Measurements from ENCODE around the gene EIPR1. TPM values are rescaled to one million over a fixed set of nuclear protein-coding genes. Genes with fewer than 3 reads are reported as not detected.

EIPR1 gene
- total RNA-seq, 1 experiment from 2014 or later = 36.9 TPM

DNA sequence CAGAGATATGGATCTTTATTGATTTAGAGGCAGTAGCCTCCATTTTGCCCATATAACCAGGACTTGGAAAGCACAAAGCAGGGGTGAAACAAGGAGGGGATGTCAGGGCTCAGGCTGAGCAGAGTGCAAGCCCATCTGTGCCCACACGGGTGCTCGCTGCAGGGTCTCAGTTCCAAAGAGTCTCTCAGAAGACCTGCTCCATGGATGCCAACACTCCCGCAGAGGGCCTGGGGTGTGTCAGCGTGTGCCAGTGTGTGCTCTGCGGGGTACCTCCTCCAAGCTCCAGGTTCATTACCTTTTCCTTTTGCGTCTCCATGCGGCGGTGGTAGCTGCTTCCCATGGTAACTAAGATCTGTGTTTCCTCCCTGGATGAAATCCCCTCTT is 107.5 kb downstream of the EIPR1 start:
- H3K4me1 Mint-ChIP-seq (ENCODE audit: low read depth, unreplicated experiment) = no peaks in the 10 kb centered on the region
- no peak for DNase-seq
- no peaks in the 10 kb centered on the region for H3K36me3 Mint-ChIP-seq (ENCODE audit: insufficient read depth, unreplicated experiment)
- Histone ChIP-seq H3K9me3 (0 out of 2 replicates have a peak, but pooled peaks cover 4% of the 10 kb centered on the region), H3K36me3 (ENCODE audit: control insufficient read depth, insufficient read depth, low read length) (no peaks in the 10 kb centered on the region), H3K4me3 (ENCODE audit: low read depth, low read length) (no peak overlapping the region), H3K27me3 (replicated peaks; ENCODE audit: control insufficient read depth, insufficient read depth, low read length) (no peaks in the 10 kb centered on the region), H3K4me1 (no peaks in the 10 kb centered on the region)
- BruUV-seq (replicated peaks) = no TSS peak
- intact Hi-C loops (cut with micrococcal nuclease; ENCODE audit: unreplicated experiment) = no loop called here
- no peak overlapping the region for H3K4me3 Mint-ChIP-seq (ENCODE audit: unreplicated experiment)
- no peak overlapping the region for H3K27ac Mint-ChIP-seq (ENCODE audit: unreplicated experiment)
- POLR2A ChIA-PET = no interaction called here
- TF ChIP-seq, protein P1, sequence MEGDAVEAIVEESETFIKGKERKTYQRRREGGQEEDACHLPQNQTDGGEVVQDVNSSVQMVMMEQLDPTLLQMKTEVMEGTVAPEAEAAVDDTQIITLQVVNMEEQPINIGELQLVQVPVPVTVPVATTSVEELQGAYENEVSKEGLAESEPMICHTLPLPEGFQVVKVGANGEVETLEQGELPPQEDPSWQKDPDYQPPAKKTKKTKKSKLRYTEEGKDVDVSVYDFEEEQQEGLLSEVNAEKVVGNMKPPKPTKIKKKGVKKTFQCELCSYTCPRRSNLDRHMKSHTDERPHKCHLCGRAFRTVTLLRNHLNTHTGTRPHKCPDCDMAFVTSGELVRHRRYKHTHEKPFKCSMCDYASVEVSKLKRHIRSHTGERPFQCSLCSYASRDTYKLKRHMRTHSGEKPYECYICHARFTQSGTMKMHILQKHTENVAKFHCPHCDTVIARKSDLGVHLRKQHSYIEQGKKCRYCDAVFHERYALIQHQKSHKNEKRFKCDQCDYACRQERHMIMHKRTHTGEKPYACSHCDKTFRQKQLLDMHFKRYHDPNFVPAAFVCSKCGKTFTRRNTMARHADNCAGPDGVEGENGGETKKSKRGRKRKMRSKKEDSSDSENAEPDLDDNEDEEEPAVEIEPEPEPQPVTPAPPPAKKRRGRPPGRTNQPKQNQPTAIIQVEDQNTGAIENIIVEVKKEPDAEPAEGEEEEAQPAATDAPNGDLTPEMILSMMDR (IDR thresholded peaks at IDR 0.05; ENCODE audit: insufficient read depth in 1 of 2, low read depth in 1 of 2, low read length in 1 of 2, severe bottlenecking in 1 of 2, unreplicated experiment in 1 of 2) = no peak
- no peaks in the 10 kb centered on the region for H3K27me3 Mint-ChIP-seq (ENCODE audit: insufficient read depth, unreplicated experiment)
- H3K9me3 Mint-ChIP-seq (ENCODE audit: unreplicated experiment) = peaks cover 17% of the 10 kb centered on the region
- CTCF ChIA-PET = no interaction called here

- Mint-ChIP-seq H3K9me3 (ENCODE audit: unreplicated experiment) (peaks cover 11% of the 10 kb centered on the region), H3K4me3 (ENCODE audit: unreplicated experiment) (no peak overlapping the region), H3K27ac (ENCODE audit: unreplicated experiment) (no peak overlapping the region), H3K27me3 (ENCODE audit: insufficient read depth, unreplicated experiment) (no peaks in the 10 kb centered on the region), H3K4me1 (ENCODE audit: low read depth, unreplicated experiment) (no peaks in the 10 kb centered on the region), H3K36me3 (ENCODE audit: insufficient read depth, unreplicated experiment) (no peaks in the 10 kb centered on the region)
- TF ChIP-seq, protein P1 (IDR thresholded peaks at IDR 0.05; ENCODE audit: insufficient read depth in 1 of 2, low read depth in 1 of 2, low read length in 1 of 2, severe bottlenecking in 1 of 2, unreplicated experiment in 1 of 2) = no peak
- POLR2A ChIA-PET = no interaction called here
- no peaks in the 10 kb centered on the region for H3K27me3 ChIP-seq (replicated peaks; ENCODE audit: control insufficient read depth, insufficient read depth, low read length)
- no peaks in the 10 kb centered on the region for H3K9me3 ChIP-seq
- intact Hi-C loops (cut with micrococcal nuclease; ENCODE audit: unreplicated experiment) = no loop called here
- BruUV-seq (replicated peaks) = no TSS peak
- no peaks in the 10 kb centered on the region for H3K36me3 ChIP-seq (ENCODE audit: control insufficient read depth, insufficient read depth, low read length)
- DNase-seq = no peak
- no peak overlapping the region for H3K4me3 ChIP-seq (ENCODE audit: low read depth, low read length)
- H3K4me1 ChIP-seq = no peaks in the 10 kb centered on the region
- CTCF ChIA-PET = no interaction called here
Measured at GRCh38 chr2:3269425-3270094, 108.1 kb downstream of the EIPR1 start.

- CTCF ChIA-PET = no interaction called here
- intact Hi-C loops (cut with micrococcal nuclease; ENCODE audit: unreplicated experiment) = no loop called here
- H3K4me1 ChIP-seq = no peaks in the 10 kb centered on the region
- POLR2A ChIA-PET = no interaction called here
- H3K9me3 Mint-ChIP-seq (ENCODE audit: unreplicated experiment) = peaks cover 3% of the 10 kb centered on the region
- no peak for DNase-seq
- H3K27me3 Mint-ChIP-seq (ENCODE audit: insufficient read depth, unreplicated experiment) = no peaks in the 10 kb centered on the region
- BruUV-seq (replicated peaks) = no TSS peak
- no peaks in the 10 kb centered on the region for H3K4me1 Mint-ChIP-seq (ENCODE audit: low read depth, unreplicated experiment)
- H3K27me3 ChIP-seq (replicated peaks; ENCODE audit: control insufficient read depth, insufficient read depth, low read length) = no peaks in the 10 kb centered on the region
- H3K36me3 Mint-ChIP-seq (ENCODE audit: insufficient read depth, unreplicated experiment) = no peaks in the 10 kb centered on the region
- no peak overlapping the region for H3K4me3 Mint-ChIP-seq (ENCODE audit: unreplicated experiment)
- no peak overlapping the region for H3K27ac Mint-ChIP-seq (ENCODE audit: unreplicated experiment)
- TF ChIP-seq, protein P1 (IDR thresholded peaks at IDR 0.05; ENCODE audit: insufficient read depth in 1 of 2, low read depth in 1 of 2, low read length in 1 of 2, severe bottlenecking in 1 of 2, unreplicated experiment in 1 of 2) = no peak
- no peaks in the 10 kb centered on the region for H3K9me3 ChIP-seq
- H3K36me3 ChIP-seq (ENCODE audit: control insufficient read depth, insufficient read depth, low read length) = no peaks in the 10 kb centered on the region
- H3K4me3 ChIP-seq (ENCODE audit: low read depth, low read length) = no peak overlapping the region
Measured at GRCh38 chr2:3268705-3269029, 109.0 kb downstream of the EIPR1 start.
